ENCODE data around the gene RIBC2. TPM values are rescaled to one million over a fixed set of nuclear protein-coding genes. Genes with fewer than 3 reads are reported as not detected.
A peak's percentile ranks its signal among the peaks of the same experiment; 100 is the strongest.

The RIBC2 gene
- total and polyA plus RNA-seq, 2 of the 13 experiments (the other 11 are each of a cell fraction or from before 2014, with no cell fraction given): 0.55 TPM; not detected in 1

GRCh38 chr22:45435544-45436139 lies 22.1 kb downstream of the RIBC2 start (continued):
- TF ChIP-seq IRF9 (CRISPR knock-in tag; IDR thresholded peaks at IDR 0.05; ENCODE audit: borderline replicate concordance) (peak; percentile 26; the same call in 1 of the 2 replicates), PRMT3 (CRISPR knock-in tag; IDR thresholded peaks at IDR 0.05; ENCODE audit: borderline replicate concordance, low read depth) (no peak), CSRNP1 (CRISPR knock-in tag; IDR thresholded peaks at IDR 0.05) (no peak), LCORL (IDR thresholded peaks at IDR 0.05) (no peak), LCORL (CRISPR knock-in tag; IDR thresholded peaks at IDR 0.05) (0 out of 2 replicates have a peak, but pooled peaks have one; percentile 20), NFE2L2 (IDR thresholded peaks at IDR 0.05; ENCODE audit: low read length) (no peak), MED1 (CRISPR knock-in tag; IDR thresholded peaks at IDR 0.05) (peak; percentile 66), XRCC5 (optimal IDR thresholded peaks at IDR 0.05; ENCODE audit: low read length) (peak; percentile 90), YY1 (IDR thresholded peaks at IDR 0.05; ENCODE audit: insufficient read depth, insufficient replicate concordance, low read depth, low read length) (peak; percentile 8), MYC (CRISPR knock-in tag; IDR thresholded peaks at IDR 0.05; ENCODE audit: borderline replicate concordance) (peak; percentile 54; the same call in 1 of the 2 replicates), ZNF563 (CRISPR knock-in tag; IDR thresholded peaks at IDR 0.05) (no peak), ZBTB42 (CRISPR knock-in tag; IDR thresholded peaks at IDR 0.05) (no peak), SMAD1 (CRISPR knock-in tag; IDR thresholded peaks at IDR 0.05; ENCODE audit: borderline replicate concordance, low read depth) (no peak), ZNF337 (CRISPR knock-in tag; IDR thresholded peaks at IDR 0.05; ENCODE audit: borderline replicate concordance, low read depth) (peak; percentile 72; the same call in 1 of the 2 replicates), KAT2B (IDR thresholded peaks at IDR 0.05; ENCODE audit: borderline replicate concordance, low read depth, low read length) (no peak), THAP11 (CRISPR knock-in tag; IDR thresholded peaks at IDR 0.05) (peak; percentile 58; the same call in 1 of the 2 replicates), ELF4 (CRISPR knock-in tag; IDR thresholded peaks at IDR 0.05; ENCODE audit: borderline replicate concordance) (no peak), ZNF639 (CRISPR knock-in tag; conservative IDR thresholded peaks at IDR 0.05) (no peak), NR2C2 (CRISPR knock-in tag; IDR thresholded peaks at IDR 0.05; ENCODE audit: borderline replicate concordance) (peak; percentile 33; the same call in 1 of the 2 replicates), ZBTB33 (CRISPR knock-in tag; IDR thresholded peaks at IDR 0.05) (peak; percentile 63; the same call in 1 of the 2 replicates), ZBTB1 (CRISPR knock-in tag; IDR thresholded peaks at IDR 0.05; ENCODE audit: borderline replicate concordance) (no peak), FOXO1 (CRISPR knock-in tag; IDR thresholded peaks at IDR 0.05) (peak; percentile 73), PHF8 (CRISPR knock-in tag; IDR thresholded peaks at IDR 0.05) (peak; percentile 49), ZFX (CRISPR knock-in tag; IDR thresholded peaks at IDR 0.05; ENCODE audit: low read depth) (peak; percentile 88)

Data from HepG2 (cell line).